GM21381 (cell line): ENCODE data around the gene ENTPD2.
"Not testable (repeated sequence)": the region's sequence is repeated elsewhere in the genome, so short reads cannot be mapped to it uniquely, and the experiment has no call there.

Source experiments
- ATAC-seq: cut with Tn5 transposase; IDR thresholded peaks from one replicate; pipeline ENCODE4 v1.9.1; 2021; ENCODE audit warnings: mild to moderate bottlenecking, moderate library complexity; ENCODE audit not compliant: unreplicated experiment

Gene ENTPD2

DNA sequence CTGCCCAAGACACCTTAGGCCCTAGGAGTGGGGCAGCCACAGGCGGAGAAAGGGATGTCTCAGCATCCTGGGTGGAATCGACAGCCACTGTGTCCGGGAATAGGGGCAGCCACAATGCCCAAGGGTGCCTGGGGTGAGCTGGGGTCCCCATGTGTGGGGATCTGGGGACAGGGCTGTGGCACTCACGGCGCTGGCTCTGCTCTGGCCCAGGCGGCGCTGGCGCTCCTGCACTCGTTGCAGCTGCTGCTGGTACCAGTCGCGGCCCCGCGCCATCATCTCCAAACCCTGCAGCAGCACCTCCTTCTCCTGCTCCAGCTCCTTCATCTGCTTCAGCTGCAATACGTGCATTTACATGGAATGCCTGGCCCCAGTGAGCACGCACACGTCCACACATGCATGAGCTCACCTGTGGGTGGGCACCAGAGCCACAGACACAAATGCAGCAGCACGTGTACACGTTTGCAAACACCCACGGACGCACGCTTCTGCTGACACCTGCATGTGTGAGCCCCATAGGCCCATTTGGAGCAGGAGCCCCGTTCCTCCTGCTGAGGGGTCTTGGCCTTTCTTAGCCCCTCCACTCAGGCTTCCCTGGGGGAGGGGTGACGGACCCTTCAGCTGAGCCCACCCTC, 11.6 kb upstream of the ENTPD2 start:
- ATAC-seq, result no peak

DNA sequence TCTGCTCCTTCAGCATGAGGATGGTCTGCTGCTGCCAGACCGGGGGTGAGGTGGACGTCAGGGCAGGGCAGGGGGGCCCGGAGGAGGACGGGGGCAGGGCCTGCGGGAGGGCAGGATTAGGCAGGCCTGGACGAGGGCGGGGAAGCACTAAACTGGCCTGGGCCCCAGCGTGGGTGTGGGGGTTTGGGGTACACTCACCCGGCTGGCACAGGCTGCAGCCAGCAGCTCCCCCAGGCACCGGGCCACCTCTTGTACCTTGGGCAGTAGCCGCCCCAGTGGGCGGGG, 11.0 kb upstream of the ENTPD2 start:
- ATAC-seq, result no peak

DNA sequence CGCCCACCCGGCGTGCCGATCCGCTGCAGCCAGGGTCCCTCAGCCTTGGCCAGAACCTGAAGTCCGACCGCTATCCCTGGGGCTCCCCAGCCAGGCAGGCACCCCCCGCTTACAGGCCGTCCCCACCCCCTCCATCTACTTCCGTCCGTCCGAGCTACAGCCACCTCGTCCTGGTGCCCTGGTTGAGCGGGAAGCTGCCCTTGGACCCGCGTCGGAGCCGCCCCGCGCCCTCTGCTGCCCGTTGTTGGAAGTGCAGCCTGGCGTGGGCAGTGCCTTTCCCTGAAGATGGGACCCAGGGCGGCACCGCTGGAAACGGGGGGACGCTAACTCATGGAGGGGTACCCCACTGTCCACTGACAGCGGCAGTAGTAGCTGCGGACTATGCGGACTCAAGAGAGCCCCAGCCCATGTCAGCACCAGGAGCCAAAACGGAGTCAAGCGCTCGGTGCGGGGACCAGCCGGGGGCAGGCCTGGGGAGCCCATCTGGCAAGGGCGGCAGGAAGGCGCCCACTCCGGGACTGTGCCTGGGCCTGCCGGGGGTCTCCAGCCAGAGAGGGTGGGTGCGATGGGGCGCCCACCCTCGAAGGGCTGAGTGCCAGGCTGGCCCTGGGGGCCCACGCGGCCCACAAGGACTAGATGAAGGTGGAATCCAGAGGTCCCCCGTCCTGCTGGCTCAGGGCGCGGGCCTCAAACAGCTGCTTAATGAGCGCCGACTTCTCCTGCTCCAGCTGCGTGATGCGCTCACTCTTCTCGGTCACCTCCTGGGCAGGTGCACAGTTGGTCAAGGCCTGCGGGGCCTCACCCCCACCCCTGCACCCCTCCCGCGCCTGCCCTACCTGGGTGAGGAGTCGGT, 10.4 kb upstream of the ENTPD2 start:
- ATAC-seq, result no peak

DNA sequence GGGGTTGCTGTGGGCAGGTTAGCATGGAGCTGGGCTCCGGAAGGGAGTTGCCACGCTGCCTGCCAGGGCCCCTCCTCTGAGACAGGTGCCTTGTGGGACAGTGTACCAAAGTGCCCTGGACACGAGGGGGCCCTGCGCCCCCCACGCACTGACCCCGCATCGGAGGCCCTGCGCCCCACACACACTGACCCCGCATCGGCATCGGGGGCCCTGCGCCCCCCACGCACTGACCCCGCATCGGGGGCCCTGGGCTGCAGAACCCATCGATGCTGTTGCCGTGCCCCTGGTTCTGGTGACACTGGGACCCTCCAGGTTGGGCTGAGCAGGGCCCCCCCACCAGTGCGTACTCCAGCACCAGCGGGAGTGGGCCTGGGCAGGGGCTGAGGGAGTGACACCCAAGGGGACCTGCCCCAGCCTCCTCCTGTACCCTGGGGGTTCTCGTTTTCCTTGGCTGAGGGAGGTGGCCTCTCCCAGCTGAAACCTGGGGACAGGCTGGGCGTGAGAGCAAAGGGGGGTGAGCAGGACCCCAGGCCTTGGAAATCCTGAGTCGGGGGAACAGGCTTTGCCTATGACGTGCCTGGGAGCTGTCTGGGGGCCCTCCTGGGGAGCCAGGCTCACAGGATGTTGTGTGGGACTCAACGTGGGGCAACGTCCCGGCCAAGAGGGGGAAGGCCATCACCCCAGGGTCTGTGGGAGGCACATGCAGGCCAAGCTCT, 9.6 kb upstream of the ENTPD2 start:
- ATAC-seq, result no peak

DNA sequence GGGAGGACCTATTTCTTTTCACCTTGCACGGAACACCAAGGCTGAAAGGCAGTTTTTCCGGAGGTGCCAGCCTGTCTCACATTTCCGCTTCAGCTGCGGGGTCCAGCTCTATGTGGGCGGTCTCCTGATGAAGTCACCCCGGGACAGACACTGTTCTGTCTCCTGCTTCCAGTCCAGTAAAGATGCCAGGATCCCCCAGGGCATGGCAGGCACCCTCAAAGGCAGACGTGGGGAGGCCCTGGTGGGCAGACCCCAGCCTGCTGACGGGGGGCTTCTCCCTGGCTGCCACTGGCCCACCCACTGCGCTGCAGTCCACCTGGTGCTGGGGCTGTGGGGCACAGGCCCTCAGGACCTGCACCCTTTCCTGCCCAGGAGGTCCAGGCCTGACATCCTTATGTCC, 8.9 kb upstream of the ENTPD2 start:
- ATAC-seq, result not testable (repeated sequence)

DNA sequence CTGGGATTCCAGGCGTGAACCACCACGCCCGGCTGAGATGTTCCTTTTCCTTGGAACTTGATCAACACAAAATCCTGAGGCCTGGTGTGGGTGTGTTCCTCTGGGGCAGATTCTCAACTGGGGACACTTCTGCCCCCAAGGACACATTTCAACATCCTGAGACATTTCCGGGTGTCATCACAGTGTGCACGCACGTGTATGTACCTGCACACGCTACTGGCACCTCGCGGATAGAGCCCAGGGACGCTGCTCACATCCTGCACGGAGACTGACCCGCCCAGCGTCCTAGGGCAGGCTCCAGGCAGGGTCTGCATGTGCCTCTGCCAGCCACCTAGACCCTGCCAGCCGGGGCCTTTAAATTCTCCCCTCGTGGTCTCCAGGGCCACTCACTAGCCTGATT, 8.5 kb upstream of the ENTPD2 start:
- no peak for ATAC-seq

DNA sequence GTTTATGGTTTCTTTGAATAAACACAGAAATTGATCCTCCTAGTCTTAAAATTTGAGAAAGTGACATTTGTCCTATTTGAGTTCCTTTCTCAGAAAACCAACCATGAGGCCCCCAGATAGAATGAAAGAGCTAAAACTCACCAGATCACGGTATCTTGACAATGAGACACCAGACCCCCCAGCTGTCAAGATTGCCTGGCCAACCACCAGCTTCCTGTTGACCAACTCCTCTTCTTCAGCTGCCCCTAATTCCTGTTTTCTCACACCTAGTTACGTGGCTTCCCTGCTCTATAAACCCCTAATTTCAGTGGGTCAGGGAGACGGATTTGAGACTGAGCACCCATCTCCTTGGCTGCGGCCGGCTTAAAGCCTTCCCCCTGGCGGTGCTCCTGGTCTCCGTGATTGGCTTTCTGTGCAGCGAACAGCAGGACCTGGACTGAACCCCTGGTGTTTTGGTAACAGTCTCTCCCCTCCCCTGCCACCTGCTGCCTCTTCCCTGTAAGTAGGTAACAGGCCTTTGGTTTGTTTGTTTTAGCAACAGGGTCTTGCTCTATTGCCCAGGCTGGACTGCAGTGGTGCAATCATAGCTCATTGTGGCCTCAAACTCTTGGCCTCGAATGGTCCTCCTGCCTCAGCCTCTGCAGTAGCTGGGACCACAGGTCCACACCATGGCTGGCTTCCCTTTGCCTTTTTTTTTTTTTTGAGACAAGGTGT, 4.8 kb upstream of the ENTPD2 start:
- no peak for ATAC-seq

DNA sequence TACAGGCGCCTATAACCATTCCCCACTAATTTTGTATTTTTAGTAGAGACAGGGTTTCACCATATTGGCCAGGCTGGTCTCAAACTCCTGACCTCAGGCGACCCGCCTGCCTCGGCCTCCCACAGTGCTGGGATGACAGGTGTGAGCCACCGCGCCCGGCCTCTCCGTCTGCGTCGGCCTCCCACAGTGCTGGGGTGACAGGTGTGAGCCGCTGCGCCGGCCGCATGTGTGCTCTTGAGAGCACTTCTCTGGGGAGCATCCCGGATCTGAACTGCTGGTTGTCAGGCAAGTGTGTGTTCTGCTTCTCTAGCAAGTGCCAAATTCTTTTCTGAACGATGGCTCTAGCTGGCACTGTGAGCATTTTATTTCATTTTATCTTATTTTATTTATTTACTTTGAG, 3.7 kb upstream of the ENTPD2 start:
- no peak for ATAC-seq

DNA sequence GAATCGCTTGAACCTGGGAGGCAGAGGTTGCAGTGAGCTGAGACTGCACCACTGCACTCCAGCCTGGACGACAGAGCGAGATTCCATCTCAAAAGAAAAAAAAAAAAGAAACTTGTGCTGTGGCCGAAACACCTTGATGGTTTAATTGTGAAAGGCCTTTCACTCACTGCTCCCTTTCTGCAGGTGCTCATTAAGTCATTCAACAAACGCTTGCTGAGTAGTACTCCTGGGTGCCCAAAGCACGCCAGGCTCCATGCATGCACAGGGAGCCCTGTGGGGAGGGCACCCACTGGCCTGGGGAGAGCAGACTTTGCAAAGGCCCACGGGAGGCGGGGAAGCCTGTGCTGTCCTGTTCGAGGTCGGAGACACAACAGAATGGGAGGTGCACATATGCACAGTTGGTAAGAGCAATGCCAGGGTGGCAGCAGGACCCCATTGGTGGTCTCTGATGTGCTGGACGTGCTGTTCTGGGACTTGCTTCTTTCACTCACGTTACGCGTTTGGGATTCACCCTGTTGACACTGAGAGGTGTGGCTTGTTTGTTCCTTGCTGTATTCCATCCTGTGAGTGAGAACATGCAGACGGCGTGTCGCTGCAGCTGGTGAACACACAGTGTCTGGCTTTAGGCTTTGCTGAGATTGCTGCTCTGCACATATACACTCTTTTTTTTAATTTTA, 3.0 kb upstream of the ENTPD2 start:
- ATAC-seq, result no peak

DNA sequence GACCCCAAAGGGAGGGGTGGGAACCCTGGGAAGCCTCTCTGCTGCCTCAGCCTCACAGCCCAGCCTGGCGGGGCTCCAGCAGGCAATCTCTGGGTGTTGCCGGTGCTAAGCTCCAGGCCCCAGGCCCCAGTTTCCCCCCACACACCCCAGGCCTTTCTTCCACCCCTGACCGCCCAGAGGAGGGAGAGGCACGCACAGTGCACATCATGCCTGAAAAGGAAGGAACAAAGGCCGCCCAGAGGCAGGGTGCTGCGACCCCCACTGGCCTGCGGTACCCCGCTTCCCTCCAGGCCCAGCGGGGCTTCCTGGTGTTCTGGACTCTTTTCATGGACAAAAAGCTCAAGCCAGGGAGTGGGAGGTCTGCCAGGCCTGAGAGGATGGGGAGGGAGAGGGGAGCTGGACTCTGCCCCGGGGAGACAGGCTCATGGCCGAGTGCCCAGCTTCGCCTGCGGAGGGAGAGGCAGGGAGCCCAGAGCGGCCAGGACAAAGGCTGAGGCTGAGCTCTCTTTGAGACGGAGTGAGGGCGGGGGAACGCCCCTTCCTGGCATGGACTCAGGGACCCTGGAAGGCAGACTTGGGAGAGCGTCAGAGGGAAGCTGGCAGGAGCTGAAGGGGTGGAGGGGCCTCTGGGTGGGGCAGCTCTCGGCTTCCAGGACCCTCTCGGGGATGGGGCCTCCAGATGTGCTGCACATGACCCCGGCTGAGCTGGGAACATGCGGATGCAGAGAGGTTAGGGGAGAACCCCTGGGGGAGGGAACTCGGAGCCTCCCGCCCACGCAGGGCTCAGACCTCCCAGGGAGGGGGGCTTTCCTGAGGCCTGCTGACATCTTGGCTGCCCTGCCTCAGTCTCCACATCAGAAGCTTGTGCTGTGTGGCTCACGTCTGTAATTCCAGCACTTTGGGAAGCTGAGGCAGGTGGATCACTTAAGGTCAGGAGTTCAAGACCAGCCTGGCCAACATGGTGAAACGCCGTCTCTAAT, 1.8 kb upstream of the ENTPD2 start:
- no peak for ATAC-seq

DNA sequence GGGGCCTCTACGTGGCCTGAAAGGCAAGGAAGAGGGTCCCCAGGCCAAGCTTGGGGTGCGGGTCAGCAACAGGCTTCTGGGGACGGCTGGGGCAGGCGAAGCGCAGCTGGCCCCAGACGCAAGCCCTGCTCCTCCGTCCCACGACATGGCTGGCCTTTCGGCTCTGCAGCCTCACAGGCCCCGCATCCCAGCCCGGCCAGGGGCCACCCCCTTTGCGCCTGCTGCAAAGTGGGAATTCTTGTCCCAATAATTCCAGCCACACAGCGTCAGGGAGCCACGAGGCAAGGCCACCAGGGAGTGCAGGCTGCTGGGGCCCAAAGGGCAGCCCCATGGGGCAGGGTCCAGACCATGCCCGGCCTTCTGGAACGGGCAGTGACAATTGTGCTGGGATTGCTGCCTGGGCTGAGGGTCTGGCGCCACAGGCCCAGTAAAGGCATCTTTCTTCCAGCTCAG, 1.1 kb upstream of the ENTPD2 start:
- no peak for ATAC-seq

DNA sequence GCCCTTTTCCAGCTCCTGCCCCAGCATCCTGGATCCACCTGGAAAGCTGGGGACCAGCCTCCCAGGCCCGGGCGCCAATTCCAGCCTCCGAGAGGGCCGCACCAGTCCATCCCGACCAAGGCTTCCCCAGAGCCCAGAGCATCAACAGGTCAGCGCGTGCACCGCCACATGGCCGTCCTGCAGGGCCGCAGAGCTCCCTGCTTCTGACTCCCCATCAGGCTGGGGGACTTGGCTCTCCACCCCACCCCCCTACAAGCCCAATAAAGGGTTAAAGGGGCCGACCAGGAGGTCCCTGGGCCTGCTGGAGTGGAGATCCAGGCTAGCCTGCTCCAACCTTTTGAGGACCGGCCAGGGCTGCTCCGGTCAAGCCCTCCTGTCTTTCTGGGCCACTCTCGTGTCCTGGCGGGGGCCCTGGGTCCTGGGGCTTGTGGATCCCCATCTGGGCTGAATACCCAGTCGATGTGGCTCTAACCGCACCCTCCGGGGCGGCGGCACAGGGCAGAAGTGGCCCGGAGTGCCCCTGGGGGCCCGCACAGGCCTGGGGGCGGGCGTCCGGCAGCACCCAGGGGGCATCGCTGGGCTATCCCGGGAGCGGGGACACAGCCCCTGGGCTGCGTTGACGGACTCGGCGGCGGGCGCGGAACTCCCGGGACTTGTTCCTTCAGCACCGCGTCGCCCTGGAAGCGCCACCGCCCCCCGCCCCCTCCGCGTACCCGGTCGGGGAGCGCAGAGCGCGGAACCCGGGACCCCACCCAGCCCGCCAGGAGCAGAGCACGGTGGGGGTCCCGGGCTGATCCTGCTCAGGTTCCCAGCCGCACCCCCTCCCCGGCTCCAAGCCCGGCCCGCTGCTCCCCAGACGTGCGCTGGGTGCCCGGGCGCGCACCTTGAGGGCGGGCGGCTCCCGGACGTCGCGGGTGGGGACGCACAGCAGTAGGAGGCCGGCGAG, 590 bp downstream of the ENTPD2 start:
- no peak for ATAC-seq

DNA sequence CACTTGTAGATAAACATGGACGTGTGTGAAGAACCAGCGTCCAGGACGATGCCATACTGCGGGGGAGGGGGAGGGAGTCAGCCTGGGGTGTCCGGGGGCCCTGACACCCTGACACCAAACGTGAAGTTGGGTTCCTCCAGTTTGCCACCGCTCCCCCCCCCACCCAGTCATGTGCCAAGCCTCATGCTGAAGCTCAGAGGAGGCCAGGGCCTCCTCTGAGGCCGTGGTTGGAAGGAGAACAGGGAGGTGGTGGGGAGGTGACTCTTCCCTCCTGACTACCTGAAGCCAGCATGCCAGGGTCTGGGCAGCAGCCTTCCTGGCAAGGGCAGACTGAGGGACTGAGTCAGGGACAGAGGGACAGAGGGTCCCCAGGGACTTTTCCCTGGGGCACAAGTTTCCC, 1.6 kb downstream of the ENTPD2 start:
- no peak for ATAC-seq

DNA sequence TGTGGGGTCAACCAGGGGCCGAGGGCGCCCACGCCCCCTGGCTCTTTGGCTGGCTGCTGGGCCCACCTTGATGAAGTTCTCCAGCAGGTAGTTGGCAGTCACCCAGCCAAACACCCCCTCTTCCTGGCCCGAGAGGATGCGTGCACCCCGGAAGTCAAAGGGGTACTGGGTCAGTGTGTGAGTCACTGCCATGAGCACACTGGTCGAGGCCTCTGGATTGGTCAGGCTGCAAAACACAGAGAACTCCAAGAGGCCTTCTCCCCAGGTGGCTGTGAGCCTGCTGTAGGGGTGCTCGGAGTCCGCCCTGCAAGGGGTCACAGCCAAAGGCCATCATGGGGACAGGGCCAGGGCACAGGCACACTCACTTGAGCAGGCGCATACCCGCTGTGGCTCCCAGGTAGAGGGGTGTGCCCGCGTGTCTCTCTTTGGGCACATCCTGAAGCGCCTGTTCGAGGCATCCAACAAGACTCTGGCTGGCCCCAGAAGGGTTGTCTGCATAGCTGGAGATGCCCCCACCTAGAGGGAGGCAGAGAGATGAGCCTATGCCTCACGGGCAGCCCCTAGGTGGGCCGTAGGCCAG, 2.6 kb downstream of the ENTPD2 start:
- no peak for ATAC-seq

DNA sequence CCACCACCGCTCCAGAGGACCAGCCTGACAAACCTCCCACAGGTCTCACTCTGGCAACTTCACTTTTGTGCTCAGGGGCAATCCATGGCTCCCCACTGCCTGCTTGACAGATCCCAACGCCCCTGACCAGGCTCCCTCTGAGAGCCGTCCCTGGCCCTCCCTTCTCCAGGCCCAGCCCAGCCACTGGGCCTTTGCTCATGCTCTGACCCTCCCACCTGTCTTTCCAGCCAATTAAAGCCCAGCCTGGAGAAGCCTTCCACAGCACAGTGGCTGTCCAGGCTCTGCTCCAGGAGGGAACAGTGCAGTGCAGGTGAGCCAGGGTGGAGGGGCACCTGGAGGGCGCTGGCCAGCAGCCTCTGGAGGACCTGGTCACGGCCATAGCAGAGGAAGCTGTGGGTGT, 3.3 kb downstream of the ENTPD2 start:
- ATAC-seq, result no peak

DNA sequence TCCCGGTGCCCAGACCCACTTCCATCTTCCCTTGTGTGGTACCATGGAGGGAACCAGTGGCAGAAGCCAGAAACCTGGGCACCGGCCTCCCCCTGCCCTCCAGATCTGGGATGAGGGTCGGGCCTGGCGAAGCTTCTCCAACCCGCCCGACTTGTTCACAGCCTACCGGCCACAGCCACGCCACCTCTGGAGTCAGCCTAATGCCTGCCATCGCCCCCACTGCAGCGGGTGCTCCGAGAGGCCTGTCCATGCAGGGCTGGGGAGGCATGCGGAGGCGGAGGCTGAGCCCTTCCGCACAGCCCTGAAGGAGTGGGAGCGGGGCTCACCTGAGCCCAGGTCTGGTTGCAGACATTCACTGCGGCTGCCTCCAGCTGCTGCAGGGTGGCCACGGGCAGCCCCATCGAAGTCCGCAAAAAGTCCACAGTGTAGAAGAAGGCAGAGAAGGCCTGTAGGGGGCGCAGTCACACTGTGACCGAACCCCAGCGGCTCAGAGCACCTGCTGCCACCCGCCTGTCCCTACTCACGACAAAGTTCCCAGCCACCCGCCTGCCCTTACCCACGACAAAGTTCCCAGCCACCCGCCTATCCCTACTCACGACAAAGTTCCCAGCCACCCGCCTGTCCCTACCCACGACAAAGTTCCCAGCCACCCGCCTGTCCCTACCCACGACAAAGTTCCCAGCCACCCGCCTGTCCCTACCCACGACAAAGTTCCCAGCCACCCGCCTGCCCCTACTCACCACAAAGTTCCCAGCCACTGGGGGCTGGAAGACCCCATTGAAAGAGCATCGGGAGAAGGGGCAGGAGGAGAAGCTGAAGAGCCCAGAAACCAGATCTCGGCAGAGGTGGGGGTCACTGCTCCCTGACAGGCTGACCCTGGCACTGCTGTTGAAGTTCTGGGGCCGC, 4.1 kb downstream of the ENTPD2 start:
- ATAC-seq, result no peak
